Upper lobe of right lung (tissue), 1 donor: ENCODE data around the gene MPHOSPH9. TPM values are rescaled to one million over a fixed set of nuclear protein-coding genes. Genes with fewer than 3 reads are reported as not detected.

Experiments used
- ATAC-seq: fragments of 200-7000 bp; cut with Tn5 transposase; one replicate; pipeline ENCODE4 v1.9.1; 2020; ENCODE audit warnings: mild to moderate bottlenecking, moderate library complexity
- DNase-seq: peaks from one replicate; pipeline ENCODE4 v3.0.0-alpha.2; 2020
- H3K27ac ChIP-seq: fragments of 200-600 bp; one replicate; pipeline ENCODE4 v1.8.0; 2022
- H3K27me3 ChIP-seq: fragments of 200-600 bp; one replicate; pipeline ENCODE4 v1.8.0; 2022; ENCODE audit warnings: mild to moderate bottlenecking
- H3K36me3 ChIP-seq: fragments of 200-600 bp; one replicate; pipeline ENCODE4 v1.8.0; 2022
- H3K4me1 ChIP-seq: fragments of 200-600 bp; one replicate; pipeline ENCODE4 v1.8.0; 2022
- H3K4me3 ChIP-seq: fragments of 200-600 bp; one replicate; pipeline ENCODE4 v1.8.0; 2022; ENCODE audit warnings: mild to moderate bottlenecking
- H3K9me3 ChIP-seq: fragments of 200-600 bp; one replicate; pipeline ENCODE4 v1.8.0; 2022
- intact Hi-C: fragments of 100-400 bp; cut with DNase I; formaldehyde crosslinking; loops from one replicate; pipeline ENCODE4 v1.11.0; 2022
- total RNA-seq: library from RNA; stranded (reverse); fragmentation: NEBNext Ultra II Directional; extraction: Animal tissue kit (Norgen Biotek cat#: 25700); gene quantifications from one replicate; pipeline ENCODE4 v1.2.1, GENCODE V29; 2021
- TF ChIP-seq, protein P1 (sequence below): fragments of 200-600 bp; IDR thresholded peaks from one replicate; pipeline ENCODE4 v1.8.0; 2022; ENCODE audit warnings: antibody characterized with exemption
- donor health status: DM: no; HTN: yes; CAD: no; lungs with severe emphysema.

The MPHOSPH9 gene
- total RNA-seq, 1 donor from 2014 or later: 20.3 TPM

DNA sequence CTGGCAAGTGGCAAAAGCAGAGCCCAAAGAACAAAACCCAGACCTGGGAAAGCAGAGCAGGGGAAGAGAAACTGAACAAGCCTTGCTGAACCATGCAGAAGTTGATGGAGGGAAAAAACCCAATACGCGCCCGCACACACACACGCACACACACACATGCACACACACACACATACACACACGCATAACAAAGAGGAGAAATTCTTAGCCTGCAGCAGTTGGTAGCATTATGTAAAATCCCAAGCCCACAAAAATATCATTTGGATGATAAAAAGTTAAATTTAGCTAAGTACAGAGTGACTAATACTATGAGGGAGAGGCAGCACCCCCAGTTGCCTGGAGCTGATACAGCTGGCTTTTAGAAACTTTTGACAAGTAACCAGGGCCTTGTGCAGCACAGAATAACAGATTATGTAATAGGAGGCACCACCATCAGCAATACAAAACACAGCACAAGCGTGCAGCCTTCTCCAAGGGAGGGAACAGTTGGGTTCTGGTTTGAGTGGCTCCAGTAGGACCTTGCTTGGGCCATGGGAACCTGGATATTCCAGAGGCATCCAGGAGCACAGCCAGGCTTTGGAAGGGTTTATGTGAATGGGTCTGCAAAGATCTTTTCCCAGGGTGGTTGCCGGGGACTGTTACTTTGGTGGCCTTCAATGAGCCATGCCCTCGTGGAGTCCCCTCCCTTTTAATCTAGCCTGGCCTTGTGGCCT is 117.4 kb downstream of the MPHOSPH9 start:
- ATAC-seq (peak; percentile 54), DNase-seq (no peak)

DNA sequence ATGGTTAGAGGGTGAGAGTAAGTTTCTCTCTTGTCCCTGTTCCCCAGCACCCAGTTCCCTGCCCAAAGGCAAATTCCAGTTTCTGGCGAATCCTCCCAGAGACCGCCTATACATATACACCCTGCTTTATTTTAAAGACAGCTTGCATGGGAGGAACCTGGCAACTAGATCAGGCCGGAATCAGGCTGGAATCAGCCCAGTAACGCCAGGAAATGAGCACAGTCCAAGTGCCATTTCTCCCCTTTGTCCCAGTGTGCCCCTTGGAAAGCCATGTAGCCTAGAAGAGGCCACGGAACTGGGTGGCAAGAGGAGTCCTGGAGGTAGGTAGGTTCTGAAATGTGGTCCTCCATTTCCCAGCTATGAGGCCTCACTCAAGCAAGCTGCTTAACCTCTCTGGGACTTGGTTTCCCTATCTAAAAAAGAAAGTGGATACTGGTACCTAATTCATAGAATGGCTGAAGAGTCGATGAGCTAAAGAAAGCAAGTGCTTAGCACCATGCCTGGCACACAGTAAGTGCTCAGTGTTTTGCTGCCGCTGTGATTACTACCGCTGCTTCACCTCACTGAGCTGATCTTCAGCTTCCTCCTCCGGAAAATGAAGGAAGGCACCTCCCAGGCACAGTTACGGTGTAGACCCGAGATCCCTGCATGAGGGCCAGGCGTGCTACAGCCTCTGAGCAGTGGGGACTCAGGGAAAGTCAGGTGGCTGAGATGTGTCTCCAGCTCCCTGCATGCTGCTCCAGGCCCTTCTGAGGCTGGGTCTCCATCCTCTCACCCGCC is 118.4 kb downstream of the MPHOSPH9 start:
- TF ChIP-seq, protein P1, sequence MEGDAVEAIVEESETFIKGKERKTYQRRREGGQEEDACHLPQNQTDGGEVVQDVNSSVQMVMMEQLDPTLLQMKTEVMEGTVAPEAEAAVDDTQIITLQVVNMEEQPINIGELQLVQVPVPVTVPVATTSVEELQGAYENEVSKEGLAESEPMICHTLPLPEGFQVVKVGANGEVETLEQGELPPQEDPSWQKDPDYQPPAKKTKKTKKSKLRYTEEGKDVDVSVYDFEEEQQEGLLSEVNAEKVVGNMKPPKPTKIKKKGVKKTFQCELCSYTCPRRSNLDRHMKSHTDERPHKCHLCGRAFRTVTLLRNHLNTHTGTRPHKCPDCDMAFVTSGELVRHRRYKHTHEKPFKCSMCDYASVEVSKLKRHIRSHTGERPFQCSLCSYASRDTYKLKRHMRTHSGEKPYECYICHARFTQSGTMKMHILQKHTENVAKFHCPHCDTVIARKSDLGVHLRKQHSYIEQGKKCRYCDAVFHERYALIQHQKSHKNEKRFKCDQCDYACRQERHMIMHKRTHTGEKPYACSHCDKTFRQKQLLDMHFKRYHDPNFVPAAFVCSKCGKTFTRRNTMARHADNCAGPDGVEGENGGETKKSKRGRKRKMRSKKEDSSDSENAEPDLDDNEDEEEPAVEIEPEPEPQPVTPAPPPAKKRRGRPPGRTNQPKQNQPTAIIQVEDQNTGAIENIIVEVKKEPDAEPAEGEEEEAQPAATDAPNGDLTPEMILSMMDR: no peak
- no peak overlapping the region for H3K4me3 ChIP-seq
- DNase-seq (no peak), ATAC-seq (no peak)
- no peaks in the 10 kb centered on the region for H3K27me3 ChIP-seq
- H3K4me1 ChIP-seq: peaks cover 32% of the 10 kb centered on the region
- intact Hi-C loops: no loop called here
- H3K27ac ChIP-seq: peak overlapping the region; percentile 37
- no peaks in the 10 kb centered on the region for H3K9me3 ChIP-seq
- no peaks in the 10 kb centered on the region for H3K36me3 ChIP-seq

More for the DNA sequence above, 117.4 kb downstream of the MPHOSPH9 start:
- no peak overlapping the region for H3K4me3 ChIP-seq
- H3K27ac ChIP-seq: peak overlapping the region; percentile 37
- intact Hi-C loops: no loop called here
- H3K27me3 ChIP-seq: no peaks in the 10 kb centered on the region
- no peaks in the 10 kb centered on the region for H3K9me3 ChIP-seq
- TF ChIP-seq, protein P1: no peak
- H3K36me3 ChIP-seq: no peaks in the 10 kb centered on the region
- peaks cover 34% of the 10 kb centered on the region for H3K4me1 ChIP-seq

DNA sequence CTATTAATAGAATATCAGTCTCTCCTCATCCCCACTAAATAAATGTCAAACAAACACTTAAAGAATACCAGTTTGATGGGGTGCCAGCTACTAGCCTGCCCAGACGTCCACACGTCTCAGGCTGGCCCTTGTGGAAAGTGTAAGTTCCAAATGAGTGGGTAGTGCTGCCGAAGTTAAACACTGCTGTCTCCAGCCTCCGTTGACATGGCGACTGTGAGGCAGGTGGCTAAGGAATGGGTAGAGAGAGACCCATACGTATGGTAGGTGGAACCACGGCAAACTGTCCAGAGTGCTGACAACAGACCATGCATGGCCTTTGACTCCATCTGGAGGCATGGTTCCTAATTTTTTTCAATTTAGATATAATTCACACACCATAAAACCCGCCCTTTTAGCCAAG is 119.9 kb downstream of the MPHOSPH9 start:
- no peak for DNase-seq

DNA sequence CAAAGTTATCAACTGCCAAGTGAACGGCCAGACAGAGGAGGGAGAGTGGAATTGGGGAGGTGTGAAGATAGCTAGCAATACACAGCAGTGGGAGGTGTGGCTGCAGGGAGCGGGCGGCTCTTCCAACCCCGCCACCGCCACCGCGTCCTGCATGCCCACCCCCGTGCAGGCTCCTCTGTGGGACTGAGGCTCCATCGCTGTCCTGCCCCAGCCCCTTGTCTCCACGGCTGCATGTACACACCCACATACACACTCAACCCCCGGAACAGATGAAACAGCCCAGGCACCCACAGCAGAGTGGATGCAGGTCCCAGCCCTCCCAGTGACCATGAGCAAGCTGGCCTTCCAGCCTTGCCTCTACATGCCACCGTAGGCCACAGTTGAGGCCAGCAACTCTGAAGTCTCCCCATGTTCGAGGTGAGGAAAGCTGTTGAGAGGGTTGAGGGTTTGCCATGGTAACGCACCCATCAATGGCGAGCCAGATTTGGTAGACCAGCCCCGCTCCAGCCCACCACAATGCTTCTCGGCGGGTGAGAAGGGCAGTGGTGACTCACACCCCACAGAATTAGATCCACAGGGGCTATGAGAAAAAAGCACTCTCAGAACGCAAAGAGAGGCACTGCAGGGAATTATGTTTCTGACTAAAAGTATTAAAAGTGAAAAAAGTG is 121.3 kb downstream of the MPHOSPH9 start:
- intact Hi-C loops: no loop called here
- no peaks in the 10 kb centered on the region for H3K36me3 ChIP-seq

More for the DNA sequence above, 119.9 kb downstream of the MPHOSPH9 start:
- intact Hi-C loops: no loop called here
- TF ChIP-seq, protein P1: no peak
- Histone ChIP-seq H3K4me3 (no peak overlapping the region), H3K4me1 (peaks cover 36% of the 10 kb centered on the region), H3K27ac (no peak overlapping the region), H3K36me3 (no peaks in the 10 kb centered on the region), H3K9me3 (no peaks in the 10 kb centered on the region), H3K27me3 (no peaks in the 10 kb centered on the region)
- ATAC-seq: peak; percentile 64

DNA sequence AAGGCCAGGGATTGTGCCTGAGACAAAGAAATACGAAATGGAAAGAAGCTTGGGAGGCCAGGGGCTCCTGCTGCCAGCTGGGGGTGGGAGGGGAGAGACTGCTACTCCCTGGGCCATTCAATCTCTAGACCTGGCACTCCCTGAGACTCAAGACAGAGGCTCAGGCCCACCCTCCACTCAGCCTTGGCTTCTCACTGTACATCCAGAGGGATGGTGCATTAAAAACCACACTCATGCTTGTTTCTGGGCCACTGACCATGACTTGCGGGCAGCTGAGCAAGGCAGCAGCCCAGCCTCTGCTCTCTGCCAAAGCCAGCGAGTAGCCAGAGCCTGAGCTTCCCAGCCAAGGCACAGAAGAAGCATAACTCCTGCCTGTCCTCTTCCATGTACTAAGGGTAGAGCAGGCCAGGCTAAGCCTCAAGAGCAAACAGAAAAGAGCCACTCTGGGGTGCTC is 123.6 kb downstream of the MPHOSPH9 start:
- H3K27ac ChIP-seq: peak overlapping the region; percentile 75
- no peaks in the 10 kb centered on the region for H3K36me3 ChIP-seq
- DNase-seq: no peak
- no peaks in the 10 kb centered on the region for H3K27me3 ChIP-seq
- intact Hi-C loops: no loop called here
- no peaks in the 10 kb centered on the region for H3K9me3 ChIP-seq
- TF ChIP-seq, protein P1: no peak
- ATAC-seq: no peak
- H3K4me3 ChIP-seq: no peak overlapping the region
- H3K4me1 ChIP-seq: peaks cover 39% of the 10 kb centered on the region

More for the DNA sequence above, 121.3 kb downstream of the MPHOSPH9 start:
- H3K4me1 ChIP-seq: peaks cover 48% of the 10 kb centered on the region
- no peak overlapping the region for H3K4me3 ChIP-seq
- no peaks in the 10 kb centered on the region for H3K9me3 ChIP-seq
- H3K27ac ChIP-seq: no peak overlapping the region
- TF ChIP-seq, protein P1: no peak
- DNase-seq (no peak), ATAC-seq (no peak)
- no peaks in the 10 kb centered on the region for H3K27me3 ChIP-seq
